ENCODE measurements around the gene RAP1B. TPM values are rescaled to one million over a fixed set of nuclear protein-coding genes. Genes with fewer than 3 reads are reported as not detected.
A peak's percentile ranks its signal among the peaks of the same experiment; 100 is the strongest.

The RAP1B gene
- total RNA-seq, 1 donor from 2014 or later, result 182 TPM

GRCh38 chr12:68638171-68638570 lies 27.5 kb downstream of the RAP1B start:
- DNase-seq (ENCODE audit: extremely low spot score, unreplicated experiment), result no peak
- Mint-ChIP-seq H3K4me3 (ENCODE audit: unreplicated experiment) (no peak overlapping the region), H3K9me3 (ENCODE audit: unreplicated experiment) (no peaks in the 10 kb centered on the region), H3K27ac (ENCODE audit: unreplicated experiment) (no peak overlapping the region), H3K36me3 (ENCODE audit: unreplicated experiment) (no peaks in the 10 kb centered on the region), H3K4me1 (ENCODE audit: unreplicated experiment) (peaks cover 60% of the 10 kb centered on the region), H3K27me3 (ENCODE audit: unreplicated experiment) (no peaks in the 10 kb centered on the region)
- TF ChIP-seq, protein P1, sequence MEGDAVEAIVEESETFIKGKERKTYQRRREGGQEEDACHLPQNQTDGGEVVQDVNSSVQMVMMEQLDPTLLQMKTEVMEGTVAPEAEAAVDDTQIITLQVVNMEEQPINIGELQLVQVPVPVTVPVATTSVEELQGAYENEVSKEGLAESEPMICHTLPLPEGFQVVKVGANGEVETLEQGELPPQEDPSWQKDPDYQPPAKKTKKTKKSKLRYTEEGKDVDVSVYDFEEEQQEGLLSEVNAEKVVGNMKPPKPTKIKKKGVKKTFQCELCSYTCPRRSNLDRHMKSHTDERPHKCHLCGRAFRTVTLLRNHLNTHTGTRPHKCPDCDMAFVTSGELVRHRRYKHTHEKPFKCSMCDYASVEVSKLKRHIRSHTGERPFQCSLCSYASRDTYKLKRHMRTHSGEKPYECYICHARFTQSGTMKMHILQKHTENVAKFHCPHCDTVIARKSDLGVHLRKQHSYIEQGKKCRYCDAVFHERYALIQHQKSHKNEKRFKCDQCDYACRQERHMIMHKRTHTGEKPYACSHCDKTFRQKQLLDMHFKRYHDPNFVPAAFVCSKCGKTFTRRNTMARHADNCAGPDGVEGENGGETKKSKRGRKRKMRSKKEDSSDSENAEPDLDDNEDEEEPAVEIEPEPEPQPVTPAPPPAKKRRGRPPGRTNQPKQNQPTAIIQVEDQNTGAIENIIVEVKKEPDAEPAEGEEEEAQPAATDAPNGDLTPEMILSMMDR (IDR thresholded peaks at IDR 0.05), result no peak

DNA sequence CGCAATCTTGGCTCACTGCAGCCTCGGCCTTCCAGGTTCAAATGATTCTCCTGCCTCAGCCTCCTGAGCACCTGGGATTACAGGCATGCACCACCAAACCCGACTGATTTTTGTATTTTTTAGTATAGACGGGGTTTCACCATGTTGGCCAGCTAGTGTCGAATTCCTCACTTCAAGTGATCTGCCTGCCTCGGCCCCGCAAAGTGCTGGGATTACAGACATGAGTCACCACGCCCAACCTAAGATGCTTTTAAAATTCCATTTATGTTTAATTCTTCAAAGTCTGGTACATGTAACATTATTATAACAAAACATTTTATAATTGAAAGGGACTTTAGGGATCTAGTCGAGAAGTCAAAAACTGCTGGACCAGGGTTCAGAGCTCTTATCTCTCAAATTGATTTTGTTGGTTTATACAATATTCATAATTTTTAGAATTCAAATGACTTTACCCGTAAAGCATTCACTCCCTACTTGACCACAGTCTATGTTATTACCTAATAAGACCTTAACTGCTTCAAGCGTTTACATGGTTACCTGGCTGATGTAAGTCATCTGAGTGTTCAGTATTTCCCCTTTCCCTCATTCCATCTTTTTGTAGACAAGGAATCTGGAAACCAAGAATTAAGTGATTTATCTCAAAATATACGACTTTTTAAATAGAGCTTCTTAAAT lies 28.2 kb downstream of the RAP1B start:
- TF ChIP-seq, protein P1 (IDR thresholded peaks at IDR 0.05), result no peak
- Mint-ChIP-seq H3K9me3 (ENCODE audit: unreplicated experiment) (no peaks in the 10 kb centered on the region), H3K27ac (ENCODE audit: unreplicated experiment) (peak overlapping the region; percentile 34), H3K4me3 (ENCODE audit: unreplicated experiment) (no peak overlapping the region), H3K36me3 (ENCODE audit: unreplicated experiment) (no peaks in the 10 kb centered on the region), H3K27me3 (ENCODE audit: unreplicated experiment) (no peaks in the 10 kb centered on the region), H3K4me1 (ENCODE audit: unreplicated experiment) (peaks cover 56% of the 10 kb centered on the region)
- no peak for DNase-seq (ENCODE audit: extremely low spot score, unreplicated experiment)

- no peaks in the 10 kb centered on the region for H3K27me3 Mint-ChIP-seq (ENCODE audit: unreplicated experiment)
- TF ChIP-seq, protein P1 (IDR thresholded peaks at IDR 0.05), result no peak
- no peak for DNase-seq (ENCODE audit: extremely low spot score, unreplicated experiment)
- no peaks in the 10 kb centered on the region for H3K36me3 Mint-ChIP-seq (ENCODE audit: unreplicated experiment)
- peaks cover 53% of the 10 kb centered on the region for H3K4me1 Mint-ChIP-seq (ENCODE audit: unreplicated experiment)
- H3K27ac Mint-ChIP-seq (ENCODE audit: unreplicated experiment), result peak overlapping the region; percentile 34
- no peaks in the 10 kb centered on the region for H3K9me3 Mint-ChIP-seq (ENCODE audit: unreplicated experiment)
- H3K4me3 Mint-ChIP-seq (ENCODE audit: unreplicated experiment), result no peak overlapping the region
Measured at GRCh38 chr12:68639396-68639767, 28.7 kb downstream of the RAP1B start.

DNA sequence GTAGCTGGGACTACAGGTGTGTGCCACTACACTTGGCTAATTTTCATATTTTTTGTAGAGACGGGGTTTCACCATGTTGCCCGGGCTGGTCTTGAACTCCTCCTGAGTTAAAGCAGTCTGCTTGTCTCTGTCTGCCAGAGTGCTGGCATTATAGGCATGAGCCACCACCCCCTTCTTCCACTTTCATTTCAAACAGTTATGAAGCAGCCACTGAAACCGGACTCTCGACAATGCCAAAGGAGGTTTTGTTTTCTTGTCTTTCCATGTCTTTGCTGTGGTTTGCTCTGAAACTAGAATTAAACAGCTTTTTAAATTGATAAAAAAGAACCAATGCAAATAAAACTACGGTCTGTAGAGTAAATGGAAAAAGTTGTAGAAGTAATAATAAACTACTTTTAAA lies 30.4 kb downstream of the RAP1B start:
- no peak overlapping the region for H3K27ac Mint-ChIP-seq (ENCODE audit: unreplicated experiment)
- H3K27me3 Mint-ChIP-seq (ENCODE audit: unreplicated experiment), result no peaks in the 10 kb centered on the region
- peaks cover 42% of the 10 kb centered on the region for H3K4me1 Mint-ChIP-seq (ENCODE audit: unreplicated experiment)
- TF ChIP-seq, protein P1 (IDR thresholded peaks at IDR 0.05), result no peak
- DNase-seq (ENCODE audit: extremely low spot score, unreplicated experiment), result no peak
- H3K9me3 Mint-ChIP-seq (ENCODE audit: unreplicated experiment), result no peaks in the 10 kb centered on the region
- H3K36me3 Mint-ChIP-seq (ENCODE audit: unreplicated experiment), result peaks cover 3% of the 10 kb centered on the region
- no peak overlapping the region for H3K4me3 Mint-ChIP-seq (ENCODE audit: unreplicated experiment)

DNA sequence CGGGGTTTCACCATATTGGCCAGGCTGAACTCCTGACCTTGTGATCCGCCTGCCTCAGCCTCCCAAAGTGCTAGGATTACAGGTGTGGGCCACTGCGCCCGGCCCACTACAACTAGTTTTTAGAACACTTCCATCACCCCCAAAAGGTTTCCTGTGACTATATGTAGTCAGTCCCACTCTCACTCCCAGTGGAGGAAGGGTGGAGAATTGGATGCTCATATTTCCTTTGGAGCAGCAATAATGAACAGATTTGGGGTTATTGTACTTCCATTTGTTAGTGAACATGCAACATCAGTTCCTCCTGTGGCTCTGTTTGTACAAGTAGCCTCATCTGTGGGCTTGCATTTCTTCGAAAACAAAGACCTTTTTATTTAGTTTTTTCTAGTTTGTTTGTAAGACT lies 35.8 kb downstream of the RAP1B start:
- DNase-seq (ENCODE audit: extremely low spot score, unreplicated experiment), result no peak
- H3K4me1 Mint-ChIP-seq (ENCODE audit: unreplicated experiment), result peaks cover 19% of the 10 kb centered on the region
- H3K9me3 Mint-ChIP-seq (ENCODE audit: unreplicated experiment), result no peaks in the 10 kb centered on the region
- TF ChIP-seq, protein P1 (IDR thresholded peaks at IDR 0.05), result no peak
- H3K4me3 Mint-ChIP-seq (ENCODE audit: unreplicated experiment), result no peak overlapping the region
- H3K27ac Mint-ChIP-seq (ENCODE audit: unreplicated experiment), result no peak overlapping the region
- no peaks in the 10 kb centered on the region for H3K27me3 Mint-ChIP-seq (ENCODE audit: unreplicated experiment)
- H3K36me3 Mint-ChIP-seq (ENCODE audit: unreplicated experiment), result peaks cover 13% of the 10 kb centered on the region
